T47D (cell line): ENCODE data around the gene TRAFD1.
"Not testable (repeated sequence)": the region's sequence is repeated elsewhere in the genome, so short reads cannot be mapped to it uniquely, and the experiment has no call there.

Experiments used
- DNase-seq, 2 experiments: peaks; one replicate each; pipeline versions ENCODE4 v3.0.0 to v3.0.0-alpha.2; 2011 to 2012; ENCODE audit warnings: low read depth in 1 of 2, low spot score in 1 of 2
- JUND ChIP-seq: IDR thresholded peaks from 2 replicates; pipeline ENCODE4 v1.6.1; 2012; ENCODE audit warnings: low read depth
- in situ Hi-C: cut with HindIII; loops from 2 replicates; pipeline ENCODE4 v1.10.0; 2016; ENCODE audit warnings: low sequenced_read_pairs, low pct_unique_long_range_greater_than_20kb

Gene TRAFD1

DNA sequence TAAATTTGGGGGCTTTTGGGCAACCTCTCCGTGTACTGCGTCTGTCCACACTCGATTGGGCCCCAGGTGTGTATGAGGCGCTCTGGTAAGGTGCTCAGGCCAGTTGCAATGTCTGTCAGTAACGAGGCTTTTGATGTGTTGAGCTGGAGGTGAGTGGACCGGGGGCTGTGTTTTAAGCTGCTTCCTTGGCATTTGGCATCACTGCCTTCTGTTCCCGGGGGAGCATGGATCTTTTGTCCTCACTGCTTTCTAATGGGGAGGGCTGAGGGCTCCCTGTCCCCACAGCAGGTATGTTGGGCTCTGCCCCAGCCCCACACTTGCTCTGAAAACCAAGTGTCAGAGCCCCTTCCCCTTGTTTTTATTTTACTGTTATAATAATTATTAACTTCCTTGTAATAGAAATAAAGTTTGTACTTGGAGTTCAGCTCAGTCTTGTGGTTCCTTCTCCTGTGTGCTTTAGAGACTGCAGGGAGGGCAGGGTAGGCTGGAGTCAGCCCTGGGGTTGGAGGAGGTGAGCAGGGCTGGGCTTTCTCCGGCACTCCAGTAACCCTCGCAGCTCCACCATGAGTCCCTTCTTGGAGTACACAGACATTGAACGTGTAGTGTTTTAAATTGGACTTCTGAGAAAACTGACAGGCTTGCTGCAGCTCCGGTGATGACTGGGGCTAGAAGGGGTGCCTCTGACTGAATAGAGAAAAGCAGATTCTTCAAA is 28.0 kb downstream of the TRAFD1 start:
- in situ Hi-C loops, result no loop called here
- no peak for TF ChIP-seq JUND
- no peak for DNase-seq

DNA sequence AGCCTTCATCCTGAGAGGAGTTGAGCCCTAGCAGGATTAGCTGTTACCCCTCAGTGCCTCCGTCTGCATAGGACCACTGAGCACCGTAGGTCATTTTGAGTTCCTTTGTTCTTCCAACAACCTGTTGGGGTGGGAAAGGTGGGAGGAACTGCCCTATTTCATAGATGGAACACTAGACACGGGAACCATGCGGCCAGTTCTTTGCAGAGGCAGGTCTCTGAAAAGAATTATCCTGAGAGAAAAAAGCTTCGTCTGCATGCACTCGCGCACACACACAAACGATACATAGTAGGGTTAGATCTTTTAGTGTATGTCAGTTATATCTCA is 28.5 kb downstream of the TRAFD1 start:
- TF ChIP-seq JUND, result no peak
- in situ Hi-C loops, result no loop called here

DNA sequence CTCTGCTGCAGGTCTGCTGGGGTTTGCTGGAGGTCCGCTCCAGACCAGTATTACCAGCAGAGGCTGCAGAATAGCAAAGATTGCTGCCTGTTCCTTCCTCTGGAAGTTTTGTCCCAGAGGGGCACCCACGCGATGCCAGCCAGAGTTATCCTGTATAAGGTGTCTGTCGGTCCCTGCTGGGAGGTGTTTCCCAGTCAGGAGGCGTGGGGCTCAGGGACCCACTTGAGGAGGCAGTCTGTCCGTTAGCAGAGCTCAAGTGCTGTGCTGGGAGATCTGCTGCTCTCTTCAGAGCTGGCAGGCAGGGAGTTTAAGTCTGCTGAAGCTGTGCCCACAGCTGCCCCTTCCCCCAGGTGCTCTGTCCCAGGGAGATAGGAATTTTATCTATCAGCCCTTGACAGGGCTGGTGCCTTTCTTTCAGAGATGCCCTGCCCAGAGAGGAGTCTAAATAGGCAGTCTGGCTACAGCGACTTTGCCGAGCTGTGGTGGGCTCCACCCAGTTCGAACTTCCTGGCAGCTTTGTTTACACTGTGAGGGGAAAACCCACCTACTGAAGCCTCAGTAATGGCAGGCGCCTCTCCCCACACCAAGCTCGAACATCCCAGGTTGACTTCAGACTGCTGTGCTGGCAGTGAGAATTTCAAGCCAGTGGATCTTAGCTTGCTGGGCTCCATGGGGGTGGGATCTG is 33.2 kb downstream of the TRAFD1 start:
- in situ Hi-C loops, DNase-seq: not testable (repeated sequence)

More for the DNA sequence above, 28.5 kb downstream of the TRAFD1 start:
- no peak for DNase-seq

DNA sequence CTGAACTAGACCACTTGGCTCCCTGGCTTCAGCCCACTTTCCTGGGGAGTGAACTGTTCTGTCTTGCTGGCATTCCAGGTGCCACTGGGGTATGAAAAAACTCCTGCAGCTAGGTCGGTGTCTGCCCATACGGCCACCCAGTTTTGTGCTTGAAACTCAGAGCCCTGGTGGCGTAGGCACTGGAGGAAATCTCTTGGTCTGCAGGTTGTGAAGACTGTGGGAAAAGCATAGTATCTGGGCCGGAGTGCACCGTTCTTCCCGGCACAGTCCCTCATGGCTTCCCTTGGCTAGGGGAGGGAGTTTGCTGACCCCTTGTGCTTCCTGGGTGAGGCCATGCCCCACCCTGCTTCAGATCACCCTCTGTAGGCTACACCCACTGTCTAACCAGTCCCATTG is 33.8 kb downstream of the TRAFD1 start:
- no peak for DNase-seq
- in situ Hi-C loops, result no loop called here
- TF ChIP-seq JUND, result no peak

DNA sequence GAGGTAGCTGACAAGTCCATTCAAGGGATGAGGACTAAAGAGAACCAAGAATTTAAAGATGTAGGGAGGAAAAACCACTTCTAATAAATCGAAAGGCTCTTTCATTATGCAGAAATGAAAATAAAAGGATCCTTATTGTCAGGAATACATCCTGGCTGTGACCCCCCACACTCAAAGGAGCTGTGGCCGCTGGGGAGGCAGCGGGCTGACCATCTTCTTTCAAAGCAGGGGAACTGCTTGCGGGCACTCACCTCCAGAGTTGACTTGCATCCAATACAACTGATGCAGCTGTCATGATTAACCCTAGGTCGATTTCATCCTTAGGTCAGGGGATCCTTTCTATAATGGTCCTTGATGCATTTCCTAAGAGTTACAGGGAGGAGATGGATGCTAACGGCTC is 35.3 kb downstream of the TRAFD1 start:
- in situ Hi-C loops, result no loop called here
- TF ChIP-seq JUND, result no peak

DNA sequence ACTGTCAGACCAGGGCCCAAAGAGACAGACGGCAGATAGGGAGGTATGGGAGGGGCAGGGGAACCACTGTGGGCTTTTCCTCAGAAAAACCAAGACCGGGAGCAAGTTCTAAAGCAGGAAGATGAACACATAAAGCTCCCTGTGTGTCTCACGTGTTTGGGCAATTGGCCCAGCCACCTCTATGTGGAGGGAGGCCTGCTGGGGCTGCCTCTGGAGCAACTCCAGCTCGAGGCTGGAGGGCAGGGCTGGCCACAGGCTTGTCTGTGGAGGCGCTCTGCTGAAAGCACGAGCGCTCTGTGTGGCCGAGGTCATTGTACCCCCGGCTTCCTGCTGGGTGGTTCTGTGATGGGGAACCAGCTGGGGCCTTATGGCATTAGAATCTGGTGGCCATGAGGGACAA is 36.4 kb downstream of the TRAFD1 start:
- no peak for TF ChIP-seq JUND
- in situ Hi-C loops, result no loop called here
- no peak for DNase-seq

More for the DNA sequence above, 35.3 kb downstream of the TRAFD1 start:
- no peak for DNase-seq

DNA sequence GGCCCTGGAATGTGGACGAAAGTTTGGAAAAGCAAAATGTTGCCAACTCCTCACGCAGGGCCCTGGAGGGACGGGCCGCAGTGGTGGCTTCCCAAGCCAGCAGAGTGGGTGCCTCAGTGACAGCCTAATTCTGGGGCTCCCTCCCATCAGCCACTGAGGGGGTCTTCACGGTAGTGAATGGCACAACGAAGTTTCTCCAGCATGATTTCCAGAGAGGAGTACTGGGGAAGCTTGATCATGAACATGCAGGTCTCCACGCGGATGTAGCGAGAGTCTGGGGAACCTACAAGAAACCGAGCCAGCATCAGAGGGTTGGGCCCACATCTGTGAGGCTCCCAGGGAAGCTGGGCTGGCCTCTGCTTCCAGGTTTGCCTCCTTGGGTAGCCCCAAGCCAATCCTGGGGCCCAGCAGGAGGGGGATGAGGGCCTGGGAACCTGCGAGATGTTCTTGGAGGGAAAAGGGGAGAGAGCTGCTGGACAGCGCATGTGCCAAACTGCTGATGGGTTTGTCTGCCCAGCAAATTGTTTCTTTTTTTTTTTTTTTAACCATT is 37.0 kb downstream of the TRAFD1 start:
- DNase-seq, result no peak
- in situ Hi-C loops, result no loop called here
- no peak for TF ChIP-seq JUND

GRCh38 chr12:112163056-112163455 is 37.7 kb downstream of the TRAFD1 start:
- no peak for TF ChIP-seq JUND
- no peak for DNase-seq
- in situ Hi-C loops, result no loop called here

- DNase-seq, result no peak
- in situ Hi-C loops, result no loop called here
- no peak for TF ChIP-seq JUND
These were observed 38.2 kb downstream of the TRAFD1 start for GRCh38 chr12:112163471-112163991.

DNA sequence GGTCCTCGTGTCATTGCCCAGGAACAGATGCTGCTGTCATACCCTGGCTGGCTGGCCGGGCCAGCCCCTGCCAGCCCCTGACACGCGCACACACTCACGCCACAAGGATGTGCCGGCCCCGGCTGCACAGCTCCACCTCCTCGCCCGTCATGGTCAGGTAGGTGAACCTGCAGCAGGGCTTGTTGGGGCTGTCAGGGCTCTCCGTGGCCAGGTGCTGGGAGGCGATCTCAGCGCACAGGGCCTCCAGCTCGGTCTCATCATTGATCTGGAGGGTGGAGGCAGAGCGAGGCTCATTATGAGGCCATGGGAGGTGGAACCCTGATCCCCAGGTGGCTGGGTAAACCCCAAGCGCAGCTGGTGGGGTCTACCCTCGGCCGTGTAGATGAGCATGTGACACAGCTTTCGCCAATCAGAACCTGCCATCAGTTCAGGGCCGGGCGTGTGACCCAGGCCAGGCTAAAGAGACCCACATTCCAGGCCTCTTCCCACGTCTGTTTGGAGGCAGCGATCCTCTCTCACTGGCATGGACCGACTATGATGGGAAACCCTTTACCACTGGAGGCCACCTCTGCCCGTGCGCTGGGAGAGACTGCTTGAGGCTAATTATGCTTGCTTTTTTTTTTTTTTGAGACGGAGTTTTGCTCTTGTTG is 38.8 kb downstream of the TRAFD1 start:
- no peak for TF ChIP-seq JUND
- in situ Hi-C loops, result no loop called here
- DNase-seq, result no peak

DNA sequence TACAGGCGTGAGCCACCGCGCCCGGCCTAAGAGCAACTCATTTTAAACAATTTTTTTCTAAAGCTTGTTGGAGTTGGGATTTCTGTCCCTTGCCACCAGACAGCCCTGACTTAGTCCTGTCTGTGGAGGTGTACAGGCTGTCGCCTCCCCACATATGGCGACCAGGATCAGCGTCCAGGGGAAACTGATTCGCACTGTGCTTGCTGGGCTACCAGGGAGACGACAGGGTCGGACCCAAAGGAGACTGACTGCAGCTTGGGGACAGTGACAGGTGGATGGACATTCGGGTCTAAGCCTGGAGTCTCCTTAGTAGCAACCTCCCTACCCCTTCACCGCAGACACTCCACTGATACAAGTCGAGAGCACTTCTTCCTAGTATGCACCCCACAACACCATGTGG is 40.3 kb downstream of the TRAFD1 start:
- in situ Hi-C loops, result no loop called here
- no peak for DNase-seq
- TF ChIP-seq JUND, result no peak

- no peak for DNase-seq
- TF ChIP-seq JUND, result no peak
- in situ Hi-C loops, result no loop called here
These were observed 41.0 kb downstream of the TRAFD1 start for GRCh38 chr12:112166051-112167015.
